ENCODE results near the gene FOXK2.

FOXK2 gene

GRCh38 chr17:82649501-82650261 is 130.1 kb downstream of the FOXK2 start:
- TF ChIP-seq CTCF (IDR thresholded peaks at IDR 0.05) = no peak

- TF ChIP-seq CTCF (IDR thresholded peaks at IDR 0.05) = no peak
Observed at GRCh38 chr17:82650723-82651122, 131.2 kb downstream of the FOXK2 start.

GRCh38 chr17:82653651-82654528 is 134.4 kb downstream of the FOXK2 start:
- TF ChIP-seq CTCF (IDR thresholded peaks at IDR 0.05) = no peak

Data from LNCAP (cell line).